Omental fat pad (tissue), 4 donors: ENCODE measurements around the gene ADARB1. TPM values are rescaled to one million over a fixed set of nuclear protein-coding genes. Genes with fewer than 3 reads are reported as not detected.

Experiments used
- ATAC-seq: fragments of 150-250 bp; one replicate; pipeline ENCODE4 v1.9.1; 2016; ENCODE audit warnings: mild to moderate bottlenecking, moderate library complexity; ENCODE audit not compliant: low FRiP score
- DNase-seq: peaks from one replicate; pipeline ENCODE4 v3.0.0-alpha.2; 2019; ENCODE audit warnings: low spot score
- total RNA-seq, 4 donors: library from RNA; depleted of rRNA; stranded (reverse); fragments of >200 nt; gene quantifications; one replicate each; pipeline ENCODE4 v1.1.0, GENCODE V29; 2016
- TF ChIP-seq, protein P1 (sequence below), 3 donors: fragments of 450-650 bp; IDR thresholded peaks; one replicate each; pipeline ENCODE4 v1.5.1; 2016 to 2017; ENCODE audit warnings: antibody characterized with exemption in 3 of 3, mild to moderate bottlenecking in 3 of 3, moderate library complexity in 2 of 3

Gene ADARB1
- total RNA-seq, 4 donors from 2014 or later = 17.3 to 38.3 (median 23.3) TPM

GRCh38 chr21:45211661-45212060 lies 137.3 kb downstream of the ADARB1 start:
- DNase-seq (no peak), ATAC-seq (no peak)
- TF ChIP-seq, protein P1, sequence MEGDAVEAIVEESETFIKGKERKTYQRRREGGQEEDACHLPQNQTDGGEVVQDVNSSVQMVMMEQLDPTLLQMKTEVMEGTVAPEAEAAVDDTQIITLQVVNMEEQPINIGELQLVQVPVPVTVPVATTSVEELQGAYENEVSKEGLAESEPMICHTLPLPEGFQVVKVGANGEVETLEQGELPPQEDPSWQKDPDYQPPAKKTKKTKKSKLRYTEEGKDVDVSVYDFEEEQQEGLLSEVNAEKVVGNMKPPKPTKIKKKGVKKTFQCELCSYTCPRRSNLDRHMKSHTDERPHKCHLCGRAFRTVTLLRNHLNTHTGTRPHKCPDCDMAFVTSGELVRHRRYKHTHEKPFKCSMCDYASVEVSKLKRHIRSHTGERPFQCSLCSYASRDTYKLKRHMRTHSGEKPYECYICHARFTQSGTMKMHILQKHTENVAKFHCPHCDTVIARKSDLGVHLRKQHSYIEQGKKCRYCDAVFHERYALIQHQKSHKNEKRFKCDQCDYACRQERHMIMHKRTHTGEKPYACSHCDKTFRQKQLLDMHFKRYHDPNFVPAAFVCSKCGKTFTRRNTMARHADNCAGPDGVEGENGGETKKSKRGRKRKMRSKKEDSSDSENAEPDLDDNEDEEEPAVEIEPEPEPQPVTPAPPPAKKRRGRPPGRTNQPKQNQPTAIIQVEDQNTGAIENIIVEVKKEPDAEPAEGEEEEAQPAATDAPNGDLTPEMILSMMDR (IDR thresholded peaks at IDR 0.05) = no peak

- no peak for ATAC-seq
- TF ChIP-seq, protein P1 (IDR thresholded peaks at IDR 0.05) = no peak
- no peak for DNase-seq
Measured at GRCh38 chr21:45213392-45213791, 139.0 kb downstream of the ADARB1 start.

DNA sequence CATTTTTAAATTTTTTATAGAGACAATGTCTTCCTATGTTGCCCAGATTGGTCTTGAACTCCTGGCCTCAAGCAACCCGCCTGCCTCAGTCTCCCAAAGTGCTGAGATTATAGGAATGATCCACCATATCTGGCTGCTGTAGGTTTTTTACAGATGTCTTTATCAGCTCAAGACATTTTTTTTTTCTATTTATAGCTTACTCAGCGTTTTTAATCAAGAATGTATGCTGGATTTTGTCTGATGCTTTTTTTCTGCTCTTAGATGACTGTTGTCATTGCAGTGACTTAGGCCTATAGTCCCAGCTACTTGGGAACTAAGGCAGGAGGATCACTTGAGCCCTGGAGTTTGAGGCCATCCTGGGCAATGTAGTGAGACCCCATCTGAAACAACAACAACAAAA lies 140.8 kb downstream of the ADARB1 start:
- TF ChIP-seq, protein P1 (IDR thresholded peaks at IDR 0.05) = no peak
- no peak for DNase-seq
- no peak for ATAC-seq

GRCh38 chr21:45217010-45217409 lies 142.6 kb downstream of the ADARB1 start:
- TF ChIP-seq, protein P1 (IDR thresholded peaks at IDR 0.05) = no peak
- ATAC-seq = no peak
- no peak for DNase-seq

- DNase-seq (no peak), ATAC-seq (no peak)
- TF ChIP-seq, protein P1 (IDR thresholded peaks at IDR 0.05) = no peak
Measured at GRCh38 chr21:45219517-45219916, 145.1 kb downstream of the ADARB1 start.

GRCh38 chr21:45220071-45220481 lies 145.7 kb downstream of the ADARB1 start:
- no peak for ATAC-seq
- TF ChIP-seq, protein P1 (IDR thresholded peaks at IDR 0.05) = no peak
- DNase-seq = no peak

DNA sequence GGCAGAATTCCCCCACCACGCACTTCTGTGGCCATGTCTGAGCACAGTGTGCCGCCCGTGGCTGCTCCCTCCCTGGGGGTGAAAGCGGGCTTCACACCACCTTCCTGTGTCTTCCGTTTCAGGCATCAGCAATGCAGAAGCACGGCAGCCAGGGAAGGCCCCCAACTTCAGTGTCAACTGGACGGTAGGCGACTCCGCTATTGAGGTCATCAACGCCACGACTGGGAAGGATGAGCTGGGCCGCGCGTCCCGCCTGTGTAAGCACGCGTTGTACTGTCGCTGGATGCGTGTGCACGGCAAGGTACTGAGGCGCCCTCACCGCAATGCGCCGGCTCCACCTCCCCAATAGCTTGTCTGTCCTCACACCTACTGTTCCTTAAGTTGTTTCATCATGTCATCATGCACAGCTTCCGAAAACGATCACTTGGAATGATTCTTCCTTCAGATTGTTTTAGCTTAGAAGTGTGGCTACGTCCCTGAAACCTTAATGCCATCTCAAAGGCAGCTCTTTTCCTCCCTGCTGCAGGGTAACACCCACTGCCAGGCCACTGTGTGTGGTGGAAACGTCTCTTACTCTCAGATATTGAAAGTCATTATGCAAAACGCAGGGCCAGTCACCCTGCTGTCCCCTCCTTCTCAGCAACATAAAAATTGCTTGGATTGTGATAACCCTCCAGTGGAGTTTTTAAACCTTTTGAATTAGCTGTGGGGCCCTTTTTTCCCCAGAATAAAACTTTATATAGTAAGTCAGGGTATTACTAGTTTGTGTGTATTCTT lies 146.5 kb downstream of the ADARB1 start:
- no peak for DNase-seq
- ATAC-seq = no peak
- TF ChIP-seq, protein P1 (IDR thresholded peaks at IDR 0.05) = no peak
